Sigmoid colon (tissue), 7 donors: ENCODE measurements around the gene ST6GALNAC2. TPM values are rescaled to one million over a fixed set of nuclear protein-coding genes. Genes with fewer than 3 reads are reported as not detected.

Experiments
- DNase-seq: peaks from one replicate; pipeline ENCODE4 v3.0.0-alpha.2; 2019
- H3K27ac ChIP-seq, 4 donors: fragments of 200-600 bp; sonication (generic); one replicate each; pipeline ENCODE4 v1.5.1; 2016 to 2019; ENCODE audit warnings: mild to moderate bottlenecking in 1 of 4
- H3K27me3 ChIP-seq, 3 donors: fragments of 200-600 bp; sonication (generic); one replicate each; pipeline ENCODE4 v1.5.1; 2019; ENCODE audit warnings: mild to moderate bottlenecking in 1 of 3
- H3K36me3 ChIP-seq, 4 donors: fragments of 200-600 bp; sonication (generic); one replicate each; pipeline ENCODE4 v1.5.1; 2016 to 2019
- H3K4me1 ChIP-seq, 4 donors: fragments of 200-600 bp; sonication (generic); one replicate each; pipeline ENCODE4 v1.5.1; 2017 to 2019
- H3K4me3 ChIP-seq, 4 donors: fragments of 200-600 bp; sonication (generic); one replicate each; pipeline ENCODE4 v1.5.1; 2017 to 2019; ENCODE audit warnings: mild to moderate bottlenecking in 2 of 4, moderate library complexity in 1 of 4
- H3K9me3 ChIP-seq, 4 donors: fragments of 200-600 bp in 3 of 4; sonication (generic) in 3 of 4; one replicate each; pipeline versions ENCODE4 v1.5.1 to v1.6.1; 2013 to 2019
- CTCF ChIP-seq, 4 experiments: fragments of 450-650 bp in 3 of 4; fragments of 200-600 bp in 1 of 4; IDR thresholded peaks; one replicate each; pipeline ENCODE4 v1.5.1; 2016 to 2019; ENCODE audit warnings: antibody characterized with exemption in 4 of 4, mild to moderate bottlenecking in 3 of 4, moderate library complexity in 2 of 4
- EP300 ChIP-seq, 4 donors: sonication (generic); formaldehyde crosslinking; IDR thresholded peaks; one replicate each; pipeline ENCODE4 v1.6.1; 2017; ENCODE audit warnings: antibody characterized with exemption in 4 of 4
- POLR2A ChIP-seq, 2 donors: fragments of 450-650 bp; IDR thresholded peaks; one replicate each; pipeline ENCODE4 v1.6.1; 2016; ENCODE audit warnings: antibody characterized with exemption in 2 of 2, mild to moderate bottlenecking in 2 of 2, moderate library complexity in 2 of 2
- POLR2AphosphoS5 ChIP-seq, 4 donors: sonication (generic); formaldehyde crosslinking; IDR thresholded peaks; one replicate each; pipeline ENCODE4 v1.6.1; 2017; ENCODE audit warnings: antibody characterized with exemption in 4 of 4
- WGBS, 2 donors: extraction: QIAGEN DNeasy Blood & Tissue Kit; methylation state at CpG; one replicate each; pipeline ENCODE4 v1.1.7; 2013; 5-methylcytosine and 5-hydroxymethylcytosine counted together
- intact Hi-C: fragments of 100-400 bp; cut with DNase I; formaldehyde crosslinking; loops from one replicate; pipeline ENCODE4 v1.15.1; 2023
- polyA plus RNA-seq, 3 donors: library from polyadenylated mRNA; stranded (reverse); fragments of 200-250 nt; gene quantifications; one replicate each; pipeline ENCODE4 v1.2.3, GENCODE V29; 2013
- total RNA-seq, 4 donors: library from RNA; depleted of rRNA; stranded (reverse); fragments of >200 nt; gene quantifications; one replicate each; pipeline ENCODE4 v1.1.0, GENCODE V29; 2016
- donor health status: healthy with polysubstance abuse.
- donor health status: Bipolar disorder and iron deficiency.
- donor health status: healthy.

Gene ST6GALNAC2
- total and polyA plus RNA-seq, 7 donors = 3.3 to 16.4 (median 5.4) TPM

- Histone ChIP-seq H3K4me1 (peaks cover 0 to 34% (median 16%) of the 10 kb centered on the region in 4 donors), H3K4me3 (no peak overlapping the region), H3K27ac (no peak overlapping the region), H3K9me3 (no peaks in the 10 kb centered on the region), H3K27me3 (peaks cover 0 to 24% (median 21%) of the 10 kb centered on the region in 3 donors), H3K36me3 (no peaks in the 10 kb centered on the region)
- WGBS, 2 donors = 77 to 83% methylated on average over 13 of the region's 13 CpGs
- no peak for DNase-seq
- no peak for TF ChIP-seq POLR2AphosphoS5 (IDR thresholded peaks at IDR 0.05)
- TF ChIP-seq POLR2A (IDR thresholded peaks at IDR 0.05) = no peak
- TF ChIP-seq EP300 (IDR thresholded peaks at IDR 0.05) = no peak
- no peak for TF ChIP-seq CTCF (IDR thresholded peaks at IDR 0.05)
- intact Hi-C loops = no loop called here
These were observed 39.6 kb downstream of the ST6GALNAC2 start for GRCh38 chr17:76545918-76546555.

- WGBS, 2 donors = 46 to 73% methylated on average over 24 of the region's 24 CpGs
- peaks cover 0 to 24% (median 21%) of the 10 kb centered on the region in 3 donors for H3K27me3 ChIP-seq
- no peak for DNase-seq
- peak overlapping the region in 2 of 4 donors; percentile 2 to 17 for H3K27ac ChIP-seq
- peaks cover 0 to 46% (median 24%) of the 10 kb centered on the region in 4 donors for H3K4me1 ChIP-seq
- no peaks in the 10 kb centered on the region for H3K9me3 ChIP-seq
- H3K4me3 ChIP-seq = no peak overlapping the region
- intact Hi-C loops = no loop called here
- TF ChIP-seq CTCF (IDR thresholded peaks at IDR 0.05) (no peak), POLR2A (IDR thresholded peaks at IDR 0.05) (no peak), POLR2AphosphoS5 (IDR thresholded peaks at IDR 0.05) (peak in 1 of 4 donors; percentile 19), EP300 (IDR thresholded peaks at IDR 0.05) (no peak)
- no peaks in the 10 kb centered on the region for H3K36me3 ChIP-seq
These were observed 40.9 kb downstream of the ST6GALNAC2 start for GRCh38 chr17:76544546-76545365.

GRCh38 chr17:76543826-76544545 lies 41.7 kb downstream of the ST6GALNAC2 start:
- Histone ChIP-seq H3K36me3 (no peaks in the 10 kb centered on the region), H3K27me3 (peaks cover 0 to 25% (median 22%) of the 10 kb centered on the region in 3 donors), H3K27ac (peak overlapping the region in 2 of 4 donors; percentile 2 to 17), H3K9me3 (no peaks in the 10 kb centered on the region), H3K4me3 (no peak overlapping the region), H3K4me1 (peaks cover 0 to 46% (median 24%) of the 10 kb centered on the region in 4 donors)
- 53 to 72% methylated on average over 22 of the region's 22 CpGs for WGBS, 2 donors
- DNase-seq = no peak
- intact Hi-C loops = no loop called here
- TF ChIP-seq POLR2AphosphoS5 (IDR thresholded peaks at IDR 0.05) (no peak), EP300 (IDR thresholded peaks at IDR 0.05) (no peak), CTCF (IDR thresholded peaks at IDR 0.05) (no peak), POLR2A (IDR thresholded peaks at IDR 0.05) (no peak)

- TF ChIP-seq POLR2A (IDR thresholded peaks at IDR 0.05) (no peak), EP300 (IDR thresholded peaks at IDR 0.05) (no peak), POLR2AphosphoS5 (IDR thresholded peaks at IDR 0.05) (no peak), CTCF (IDR thresholded peaks at IDR 0.05) (no peak)
- Histone ChIP-seq H3K4me1 (peaks cover 0 to 46% (median 24%) of the 10 kb centered on the region in 4 donors), H3K27ac (no peak overlapping the region), H3K36me3 (no peaks in the 10 kb centered on the region), H3K9me3 (no peaks in the 10 kb centered on the region), H3K4me3 (no peak overlapping the region), H3K27me3 (peaks cover 1 to 31% (median 28%) of the 10 kb centered on the region in 3 donors)
- 86% methylated on average over 6 of the region's 6 CpGs for WGBS, 2 donors
- intact Hi-C loops = no loop called here
- DNase-seq = no peak
These were observed 42.2 kb downstream of the ST6GALNAC2 start for GRCh38 chr17:76543482-76543825.
